OCI-LY1 (cell line): Measurements from ENCODE around the gene RERE.
A peak's percentile ranks its signal among the peaks of the same experiment; 100 is the strongest.

Source experiments
- H2AFZ ChIP-seq: fragments of 200-600 bp; sonication (generic), shearing (Covaris generic); 2 replicates; pipeline ENCODE4 v1.6.0; 2014; ENCODE audit warnings: antibody characterized with exemption, mild to moderate bottlenecking, low read length
- H3F3A ChIP-seq: fragments of 200-600 bp; sonication (generic), shearing (Covaris generic); 2 replicates; pipeline ENCODE4 v1.6.0; 2014; ENCODE audit warnings: mild to moderate bottlenecking, antibody characterized with exemption, low read length, moderate library complexity; ENCODE audit not compliant: insufficient read depth
- H3K27ac ChIP-seq: fragments of 200-600 bp; sonication (generic); 2 replicates; pipeline ENCODE4 v1.5.1; 2014; ENCODE audit warnings: low read length, mixed run types, mild to moderate bottlenecking, low read depth; ENCODE audit not compliant: poor library complexity, severe bottlenecking
- H3K27me3 ChIP-seq: fragments of 200-600 bp; sonication (generic); 2 replicates; pipeline ENCODE4 v1.6.0; 2014; ENCODE audit warnings: antibody characterized with exemption, mild to moderate bottlenecking, low read length, moderate library complexity; ENCODE audit not compliant: insufficient read depth
- H3K36me3 ChIP-seq: fragments of 200-600 bp; sonication (generic); 2 replicates; pipeline ENCODE4 v1.6.1; 2014; ENCODE audit warnings: mild to moderate bottlenecking, antibody characterized with exemption, low read length, moderate library complexity, mixed read lengths; ENCODE audit not compliant: insufficient read depth
- H3K4me1 ChIP-seq: fragments of 200-600 bp; sonication (generic); 2 replicates; pipeline ENCODE4 v1.5.1; 2014; ENCODE audit warnings: mild to moderate bottlenecking, low read length, moderate library complexity; ENCODE audit not compliant: insufficient read depth, severe bottlenecking
- H3K4me2 ChIP-seq: fragments of 200-600 bp; sonication (generic), shearing (Covaris generic); 2 replicates; pipeline ENCODE4 v1.6.1; 2014; ENCODE audit warnings: low read length
- H3K4me3 ChIP-seq: fragments of 200-600 bp; sonication (generic); 2 replicates; pipeline ENCODE4 v1.5.1; 2014; ENCODE audit warnings: low read length, low read depth, mild to moderate bottlenecking, mixed read lengths; ENCODE audit not compliant: poor library complexity, severe bottlenecking
- H3K79me2 ChIP-seq: fragments of 200-600 bp; shearing (Covaris generic); 2 replicates; pipeline ENCODE4 v1.6.1; 2016; ENCODE audit warnings: mixed run types, low read length, mixed read lengths; ENCODE audit not compliant: insufficient read depth
- H3K9ac ChIP-seq: fragments of 200-600 bp; sonication (generic), shearing (Covaris generic); 2 replicates; pipeline ENCODE4 v1.6.1; 2014; ENCODE audit warnings: mild to moderate bottlenecking, low read length, mixed read lengths
- H3K9me2 ChIP-seq: fragments of 200-600 bp; sonication (generic), shearing (Covaris generic); 2 replicates; pipeline ENCODE4 v1.6.1; 2014; ENCODE audit warnings: low read depth, mild to moderate bottlenecking, low read length, mixed read lengths
- H3K9me3 ChIP-seq: fragments of 200-600 bp; shearing (Covaris generic); 2 replicates; pipeline ENCODE4 v1.6.1; 2014; ENCODE audit warnings: low read length, mixed read lengths
- H4K20me1 ChIP-seq: fragments of 200-600 bp; sonication (generic), shearing (Covaris generic); 2 replicates; pipeline ENCODE4 v1.6.0; 2016; ENCODE audit warnings: mild to moderate bottlenecking, low read length; ENCODE audit not compliant: insufficient read depth
- CTCF ChIP-seq: fragments of 200-600 bp; sonication (generic), shearing (Covaris generic); IDR thresholded peaks from 2 replicates; pipeline ENCODE4 v1.5.1; 2017; ENCODE audit warnings: mild to moderate bottlenecking, antibody characterized with exemption, low read length, moderate library complexity, mixed read lengths
- EZH2 ChIP-seq: fragments of 200-600 bp; sonication (generic), shearing (Covaris generic); IDR thresholded peaks from 2 replicates; pipeline ENCODE4 v1.8.0; 2017; ENCODE audit warnings: borderline replicate concordance, mixed run types, mild to moderate bottlenecking, antibody characterized with exemption, low read length, moderate library complexity, mixed read lengths

The RERE gene

GRCh38 chr1:8782001-8782620 lies 35.3 kb downstream of the RERE start:
- no peak overlapping the region for H3K9ac ChIP-seq
- no peaks in the 10 kb centered on the region for H3K79me2 ChIP-seq
- no peak overlapping the region for H3K4me3 ChIP-seq
- H3K4me2 ChIP-seq = no peak overlapping the region
- H3K9me3 ChIP-seq = no peaks in the 10 kb centered on the region
- no peak overlapping the region for H2AFZ ChIP-seq
- no peaks in the 10 kb centered on the region for H4K20me1 ChIP-seq
- no peaks in the 10 kb centered on the region for H3K9me2 ChIP-seq
- TF ChIP-seq CTCF = no peak
- no peak for TF ChIP-seq EZH2
- no peak overlapping the region for H3K27ac ChIP-seq
- H3K4me1 ChIP-seq = peaks cover 16% of the 10 kb centered on the region
- no peaks in the 10 kb centered on the region for H3K27me3 ChIP-seq
- H3F3A ChIP-seq = no peaks in the 10 kb centered on the region
- H3K36me3 ChIP-seq = no peaks in the 10 kb centered on the region

GRCh38 chr1:8780405-8780804 lies 37.0 kb downstream of the RERE start:
- no peak overlapping the region for H3K4me3 ChIP-seq
- H3K4me1 ChIP-seq = peaks cover 16% of the 10 kb centered on the region
- H3K36me3 ChIP-seq = no peaks in the 10 kb centered on the region
- no peak overlapping the region for H2AFZ ChIP-seq
- H3K27me3 ChIP-seq = no peaks in the 10 kb centered on the region
- no peak overlapping the region for H3K9ac ChIP-seq
- H3K27ac ChIP-seq = no peak overlapping the region
- no peaks in the 10 kb centered on the region for H3K9me3 ChIP-seq
- no peak for TF ChIP-seq EZH2
- no peaks in the 10 kb centered on the region for H3K9me2 ChIP-seq
- no peaks in the 10 kb centered on the region for H4K20me1 ChIP-seq
- no peaks in the 10 kb centered on the region for H3F3A ChIP-seq
- no peak overlapping the region for H3K4me2 ChIP-seq
- H3K79me2 ChIP-seq = no peaks in the 10 kb centered on the region

GRCh38 chr1:8777867-8778266 lies 39.6 kb downstream of the RERE start:
- Histone ChIP-seq H3K9me3 (no peaks in the 10 kb centered on the region), H2AFZ (no peak overlapping the region), H4K20me1 (no peaks in the 10 kb centered on the region), H3K79me2 (no peaks in the 10 kb centered on the region), H3K9me2 (no peaks in the 10 kb centered on the region), H3K4me3 (no peak overlapping the region), H3K4me1 (peaks cover 11% of the 10 kb centered on the region), H3K27me3 (no peaks in the 10 kb centered on the region), H3K4me2 (no peak overlapping the region), H3K36me3 (no peaks in the 10 kb centered on the region), H3F3A (no peaks in the 10 kb centered on the region), H3K27ac (no peak overlapping the region), H3K9ac (no peak overlapping the region)
- TF ChIP-seq CTCF (no peak), EZH2 (no peak)

- no peaks in the 10 kb centered on the region for H3K9me2 ChIP-seq
- H3K4me1 ChIP-seq = peaks cover 11% of the 10 kb centered on the region
- H3K27me3 ChIP-seq = no peaks in the 10 kb centered on the region
- no peaks in the 10 kb centered on the region for H3F3A ChIP-seq
- H2AFZ ChIP-seq = no peak overlapping the region
- H3K9me3 ChIP-seq = no peaks in the 10 kb centered on the region
- no peak overlapping the region for H3K9ac ChIP-seq
- H3K4me3 ChIP-seq = no peak overlapping the region
- no peak overlapping the region for H3K27ac ChIP-seq
- H3K79me2 ChIP-seq = no peaks in the 10 kb centered on the region
- TF ChIP-seq EZH2 = no peak
- peak; percentile 28 for TF ChIP-seq CTCF
- H3K4me2 ChIP-seq = no peak overlapping the region
- H4K20me1 ChIP-seq = no peaks in the 10 kb centered on the region
- H3K36me3 ChIP-seq = no peaks in the 10 kb centered on the region
These were observed 41.3 kb downstream of the RERE start for GRCh38 chr1:8776104-8776503.
